H4 (cell line): Measurements from ENCODE around the gene CBLC. TPM values are rescaled to one million over a fixed set of nuclear protein-coding genes. Genes with fewer than 3 reads are reported as not detected.
A peak's percentile ranks its signal among the peaks of the same experiment; 100 is the strongest.

Experiments
- DNase-seq: peaks from one replicate; pipeline ENCODE4 v3.0.0-alpha.2; 2015; ENCODE audit warnings: low spot score
- total RNA-seq: library from RNA; depleted of rRNA; stranded (reverse); fragments of >200 nt; shearing (Covaris generic); gene quantifications from 2 replicates; pipeline ENCODE4 v1.2.3, GENCODE V29; 2014

Gene CBLC
- total RNA-seq, 1 experiment from 2014 or later: not detected

GRCh38 chr19:44746946-44747738, 30.5 kb upstream of the CBLC start:
- DNase-seq: peak; percentile 84

GRCh38 chr19:44747739-44748425, 29.8 kb upstream of the CBLC start:
- DNase-seq: peak; percentile 60

- peak; percentile 63 for DNase-seq
Measured at GRCh38 chr19:44748426-44749254, 29.1 kb upstream of the CBLC start, which contains the start of gene BCL3. Gene BCL3, plus strand, starts transcription at chr19:44748708. Its CDS starts 83 bp downstream, at chr19:44748791.

- DNase-seq: no peak
Measured at GRCh38 chr19:44749292-44749691, 28.4 kb upstream of the CBLC start.

- DNase-seq: no peak
Measured at GRCh38 chr19:44749994-44750393, 27.7 kb upstream of the CBLC start.

GRCh38 chr19:44752123-44752815, 25.4 kb upstream of the CBLC start:
- DNase-seq: no peak

GRCh38 chr19:44752816-44753625, 24.7 kb upstream of the CBLC start:
- peak; percentile 95 for DNase-seq

- no peak for DNase-seq
Measured at GRCh38 chr19:44753626-44753931, 24.1 kb upstream of the CBLC start.

GRCh38 chr19:44753932-44754749, 23.5 kb upstream of the CBLC start:
- peak; percentile 81 for DNase-seq

GRCh38 chr19:44754750-44755080, 23.0 kb upstream of the CBLC start:
- DNase-seq: no peak

GRCh38 chr19:44755219-44755618, 22.5 kb upstream of the CBLC start:
- no peak for DNase-seq

- DNase-seq: no peak
Measured at GRCh38 chr19:44756089-44756562, 21.6 kb upstream of the CBLC start.

- no peak for DNase-seq
Measured at GRCh38 chr19:44757057-44757734, 20.5 kb upstream of the CBLC start.

- no peak for DNase-seq
Measured at GRCh38 chr19:44757735-44758505, 19.8 kb upstream of the CBLC start.

- DNase-seq: no peak
Measured at GRCh38 chr19:44758596-44758995, 19.1 kb upstream of the CBLC start.

- DNase-seq: no peak
Measured at GRCh38 chr19:44759083-44759804, 18.4 kb upstream of the CBLC start.

GRCh38 chr19:44762038-44762437, 15.7 kb upstream of the CBLC start:
- no peak for DNase-seq
